HG03045 (cell line): ENCODE measurements around the gene CSHL1.
"Not testable (repeated sequence)": the region's sequence is repeated elsewhere in the genome, so short reads cannot be mapped to it uniquely, and the experiment has no call there.

ENCODE experiments used
- ATAC-seq: cut with Tn5 transposase; IDR thresholded peaks from one replicate; pipeline ENCODE4 v1.9.1; 2021; ENCODE audit warnings: mild to moderate bottlenecking, moderate library complexity; ENCODE audit not compliant: unreplicated experiment

CSHL1 gene

DNA sequence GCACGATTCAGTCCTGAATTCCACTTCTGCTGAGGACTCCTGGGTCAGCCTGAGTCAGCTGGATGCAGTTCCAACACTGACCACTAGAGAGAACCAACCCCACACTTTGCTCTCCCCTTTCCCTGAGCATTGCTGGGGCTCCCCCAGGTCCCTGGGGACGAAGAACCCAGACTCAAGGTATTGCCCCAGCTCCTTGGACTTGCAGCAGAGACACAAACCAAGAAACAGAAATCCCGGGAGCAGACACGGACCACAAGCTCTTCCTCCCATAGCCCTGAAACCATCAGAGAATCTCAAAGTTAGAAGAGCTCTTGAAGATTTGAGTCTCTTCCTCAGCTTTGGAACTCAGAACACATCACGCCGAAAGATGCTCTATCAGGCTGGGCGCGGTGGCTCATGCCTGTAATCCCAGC is 8.3 kb upstream of the CSHL1 start:
- peak; percentile 64 for ATAC-seq

GRCh38 chr17:63918789-63919305 is 7.8 kb upstream of the CSHL1 start, which contains the start of gene GH1:
TSS of gene GH1 (minus strand) at chr17:63918839. CDS start at chr17:63918776, 63 bp downstream.
- ATAC-seq = not testable (repeated sequence)

DNA sequence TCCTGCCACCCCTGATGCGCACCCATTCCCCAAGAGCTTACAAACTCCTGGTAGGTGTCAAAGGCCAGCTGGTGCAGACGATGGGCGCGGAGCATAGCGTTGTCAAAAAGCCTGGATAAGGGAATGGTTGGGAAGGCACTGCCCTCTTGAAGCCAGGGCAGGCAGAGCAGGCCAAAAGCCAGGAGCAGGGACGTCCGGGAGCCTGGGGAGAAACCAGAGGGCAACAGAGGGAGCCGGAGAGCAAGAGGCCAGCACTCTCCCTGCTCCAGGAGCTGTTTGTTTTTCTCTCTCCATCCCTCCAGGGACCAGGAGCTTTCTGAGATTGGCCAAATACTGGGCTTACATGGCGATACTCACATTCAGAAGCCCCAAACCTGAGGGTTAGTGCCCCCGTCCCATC is 7.2 kb upstream of the CSHL1 start:
- no peak for ATAC-seq

DNA sequence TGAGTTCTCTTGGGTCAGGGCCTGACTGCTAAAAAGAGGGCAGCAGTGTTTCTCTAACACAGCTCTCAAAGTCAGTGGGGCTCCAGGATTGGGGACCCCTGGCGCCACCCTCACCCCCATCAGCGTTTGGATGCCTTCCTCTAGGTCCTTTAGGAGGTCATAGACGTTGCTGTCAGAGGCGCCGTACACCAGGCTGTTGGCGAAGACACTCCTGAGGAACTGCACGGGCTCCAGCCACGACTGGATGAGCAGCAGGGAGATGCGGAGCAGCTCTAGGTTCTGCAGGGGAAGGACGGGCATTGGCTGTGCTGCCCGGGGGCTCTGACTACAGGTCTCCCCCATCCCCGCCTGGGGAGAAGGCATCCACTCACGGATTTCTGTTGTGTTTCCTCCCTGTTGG is 6.6 kb upstream of the CSHL1 start:
- ATAC-seq = no peak

- not testable (repeated sequence) for ATAC-seq
Measured at GRCh38 chr17:63917206-63917605, 6.1 kb upstream of the CSHL1 start.

GRCh38 chr17:63916566-63917185 is 5.6 kb upstream of the CSHL1 start:
- no peak for ATAC-seq

DNA sequence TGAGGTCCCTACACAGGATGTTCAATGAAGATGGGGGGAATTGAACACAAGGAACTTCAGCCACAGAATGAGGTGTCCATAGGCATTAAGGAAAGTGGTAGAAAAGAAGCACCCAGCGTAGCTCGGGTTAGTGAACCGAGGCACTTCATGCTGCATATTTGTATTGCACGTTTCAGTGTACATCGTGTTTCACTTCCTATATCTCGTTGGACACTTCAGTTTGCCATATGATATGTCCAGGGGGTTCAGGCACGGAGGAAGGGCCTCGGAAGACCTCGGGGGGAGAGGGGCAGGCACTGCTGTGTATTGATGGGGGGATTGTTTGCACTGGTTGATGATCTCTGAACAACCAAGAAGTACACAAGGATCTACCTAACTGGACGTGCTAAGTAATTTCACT is 4.7 kb upstream of the CSHL1 start:
- not testable (repeated sequence) for ATAC-seq

- no peak for ATAC-seq
Measured at GRCh38 chr17:63914471-63914870, 3.4 kb upstream of the CSHL1 start.

GRCh38 chr17:63911657-63912100 is 621 bp upstream of the CSHL1 start:
- no peak for ATAC-seq

DNA sequence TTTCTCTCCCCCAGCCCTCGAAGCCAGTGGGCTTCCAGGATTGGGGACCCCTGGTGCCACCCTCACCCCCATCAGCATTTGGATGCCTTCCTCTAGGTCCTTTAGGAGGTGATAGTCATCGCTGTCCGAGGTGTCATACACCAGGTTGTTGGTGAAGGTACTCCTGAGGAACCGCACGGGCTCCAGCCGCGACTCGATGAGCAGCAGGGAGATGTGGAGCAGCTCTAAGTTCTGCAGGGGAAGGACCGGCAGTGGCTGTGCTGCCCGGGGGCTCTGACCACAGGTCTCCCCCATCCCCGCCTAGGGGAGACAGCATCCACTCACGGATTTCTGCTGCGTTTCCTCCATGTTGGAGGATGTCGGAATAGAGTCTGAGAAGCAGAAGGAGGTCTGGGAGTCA is 962 bp downstream of the CSHL1 start:
- no peak for ATAC-seq

DNA sequence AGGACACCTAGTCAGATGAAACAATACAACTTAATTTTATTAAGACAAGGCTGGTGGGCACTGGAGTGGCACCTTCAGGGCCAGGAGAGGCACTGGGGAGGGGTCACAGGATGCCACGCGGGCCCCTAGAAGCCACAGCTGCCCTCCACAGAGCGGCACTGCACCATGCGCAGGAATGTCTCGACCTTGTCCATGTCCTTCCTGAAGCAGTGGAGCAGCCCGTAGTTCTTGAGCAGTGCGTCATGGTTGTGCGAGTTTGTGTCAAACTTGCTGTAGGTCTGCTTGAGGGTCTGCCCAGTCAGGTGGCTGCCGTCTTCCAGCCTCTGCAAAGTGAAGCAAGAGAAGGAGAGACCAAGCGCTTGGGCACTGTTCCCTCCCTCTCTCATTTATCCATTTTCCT is 1.5 kb downstream of the CSHL1 start:
- not testable (repeated sequence) for ATAC-seq

- not testable (repeated sequence) for ATAC-seq
Measured at GRCh38 chr17:63907161-63907778, 3.8 kb downstream of the CSHL1 start.

DNA sequence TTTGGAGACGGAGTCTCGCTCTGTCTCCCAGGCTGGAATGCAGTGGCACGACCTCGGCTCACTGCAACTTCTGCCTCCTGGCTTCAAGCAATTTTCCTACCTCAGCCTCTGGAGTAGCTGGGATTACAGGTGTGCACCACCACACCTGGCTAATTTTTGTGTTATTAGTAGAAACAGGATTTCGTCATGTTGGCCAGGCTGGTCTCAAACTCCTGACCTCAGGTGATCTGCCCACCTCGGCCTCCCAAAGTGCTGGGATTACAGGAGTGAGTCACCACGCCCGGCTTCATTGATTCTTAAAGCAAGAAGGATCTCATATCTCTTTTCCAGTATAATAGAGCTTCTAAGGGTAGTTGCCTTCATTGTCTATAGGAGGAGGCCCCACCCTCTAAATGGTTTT is 6.3 kb downstream of the CSHL1 start:
- not testable (repeated sequence) for ATAC-seq

- ATAC-seq = not testable (repeated sequence)
Measured at GRCh38 chr17:63903787-63904201, 7.3 kb downstream of the CSHL1 start.

GRCh38 chr17:63901971-63902370 is 9.1 kb downstream of the CSHL1 start:
- not testable (repeated sequence) for ATAC-seq

GRCh38 chr17:63898899-63899798 is 11.9 kb downstream of the CSHL1 start:
- ATAC-seq = not testable (repeated sequence)

DNA sequence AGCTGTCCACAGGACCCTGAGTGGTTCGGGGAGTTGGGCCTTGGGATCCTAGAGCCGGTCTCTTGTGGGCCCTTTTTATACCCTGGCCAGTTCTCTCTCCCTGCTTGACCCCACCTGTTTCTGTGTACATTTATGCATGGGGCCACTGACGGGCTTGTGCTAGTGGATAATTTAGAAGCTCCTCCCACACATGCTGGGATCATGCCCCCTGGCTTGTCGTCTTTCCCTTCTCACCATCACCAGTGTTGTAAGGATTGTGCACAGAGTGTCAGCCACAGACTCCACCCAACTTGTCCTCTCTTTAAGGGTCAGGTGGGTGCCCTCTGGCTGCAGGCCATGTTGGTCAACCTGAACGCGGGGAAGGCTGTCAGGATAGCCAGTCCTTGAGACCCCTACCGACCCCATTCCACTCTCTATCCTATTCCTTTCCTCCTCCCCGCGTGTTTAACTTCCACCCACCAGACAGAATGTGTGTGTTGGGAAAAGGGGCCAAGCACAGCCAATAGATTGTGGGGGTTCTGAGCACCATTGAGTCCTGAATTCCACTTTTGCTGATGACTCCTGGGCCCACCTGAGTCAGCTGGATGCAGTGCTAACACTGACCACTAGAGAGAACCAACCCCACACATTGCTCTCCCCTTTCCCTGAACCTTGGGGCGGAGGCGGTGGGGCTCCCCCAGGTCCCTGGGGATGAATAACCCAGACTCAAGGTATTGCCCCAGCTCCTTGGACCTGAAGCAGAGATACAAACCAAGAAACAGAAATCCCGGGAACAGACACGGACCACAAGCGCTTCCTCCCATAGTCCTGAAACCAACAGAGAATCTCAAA is 14.3 kb downstream of the CSHL1 start, which contains the start of gene CSH1:
Gene CSH1, minus strand, starts transcription at position 51 of the 831 bp plus-strand sequence. CDS start 63 bp downstream, outside the sequence.
- not testable (repeated sequence) for ATAC-seq

DNA sequence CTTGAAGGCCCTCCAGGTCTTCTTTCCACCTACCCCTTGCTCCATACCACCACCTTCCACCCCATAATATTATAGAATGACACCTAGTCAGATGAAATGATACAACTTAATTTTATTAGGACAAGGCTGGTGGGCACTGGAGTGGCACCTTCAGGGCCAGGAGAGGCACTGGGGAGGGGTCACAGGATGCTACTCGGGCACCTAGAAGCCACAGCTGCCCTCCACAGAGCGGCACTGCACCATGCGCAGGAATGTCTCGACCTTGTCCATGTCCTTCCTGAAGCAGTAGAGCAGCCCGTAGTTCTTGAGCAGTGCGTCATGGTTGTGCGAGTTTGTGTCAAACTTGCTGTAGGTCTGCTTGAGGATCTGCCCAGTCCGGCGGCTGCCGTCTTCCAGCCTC is 16.2 kb downstream of the CSHL1 start:
- ATAC-seq = not testable (repeated sequence)

- ATAC-seq = not testable (repeated sequence)
Measured at GRCh38 chr17:63894021-63894420, 17.0 kb downstream of the CSHL1 start.
